GM10847 (cell line): Measurements from ENCODE around the gene MAEA.

Source experiments
- POLR2A ChIP-seq: IDR thresholded peaks from 2 replicates; pipeline ENCODE4 v1.6.1; 2011; ENCODE audit not compliant: insufficient read length; ENCODE audit errors: extremely low read depth

Gene MAEA

GRCh38 chr4:1285790-1286553, 3.7 kb upstream of the MAEA start:
- no peak for TF ChIP-seq POLR2A

- TF ChIP-seq POLR2A = no peak
Observed at GRCh38 chr4:1288786-1289185, 905 bp upstream of the MAEA start.

- no peak for TF ChIP-seq POLR2A
Observed at GRCh38 chr4:1290165-1290977, 680 bp downstream of the MAEA start.

GRCh38 chr4:1291091-1291490, 1.4 kb downstream of the MAEA start:
- no peak for TF ChIP-seq POLR2A

- no peak for TF ChIP-seq POLR2A
Observed at GRCh38 chr4:1291996-1292702, 2.5 kb downstream of the MAEA start.

GRCh38 chr4:1293531-1293941, 3.8 kb downstream of the MAEA start:
- no peak for TF ChIP-seq POLR2A

GRCh38 chr4:1293991-1294390, 4.3 kb downstream of the MAEA start:
- TF ChIP-seq POLR2A = no peak

GRCh38 chr4:1294424-1294823, 4.7 kb downstream of the MAEA start:
- no peak for TF ChIP-seq POLR2A

GRCh38 chr4:1294891-1295290, 5.2 kb downstream of the MAEA start:
- TF ChIP-seq POLR2A = no peak

GRCh38 chr4:1295405-1296055, 5.8 kb downstream of the MAEA start:
- TF ChIP-seq POLR2A = no peak

- no peak for TF ChIP-seq POLR2A
Observed at GRCh38 chr4:1296324-1297022, 6.8 kb downstream of the MAEA start.

GRCh38 chr4:1297023-1297395, 7.3 kb downstream of the MAEA start:
- TF ChIP-seq POLR2A = no peak

- TF ChIP-seq POLR2A = no peak
Observed at GRCh38 chr4:1297456-1298325, 8.0 kb downstream of the MAEA start.

GRCh38 chr4:1298461-1298860, 8.8 kb downstream of the MAEA start:
- TF ChIP-seq POLR2A = no peak
